NCI-H2196 treated with DMSO at 0.1 percent for 48 hours (cell line): ENCODE results near the gene C7orf33.
"Not testable (repeated sequence)": the region's sequence is repeated elsewhere in the genome, so short reads cannot be mapped to it uniquely, and the experiment has no call there.

ENCODE experiments used
- DNase-seq: peaks from one replicate; lab custom pipeline; 2025; ENCODE audit not compliant: unreplicated experiment; lab: John Stamatoyannopoulos, UW

The C7orf33 gene

DNA sequence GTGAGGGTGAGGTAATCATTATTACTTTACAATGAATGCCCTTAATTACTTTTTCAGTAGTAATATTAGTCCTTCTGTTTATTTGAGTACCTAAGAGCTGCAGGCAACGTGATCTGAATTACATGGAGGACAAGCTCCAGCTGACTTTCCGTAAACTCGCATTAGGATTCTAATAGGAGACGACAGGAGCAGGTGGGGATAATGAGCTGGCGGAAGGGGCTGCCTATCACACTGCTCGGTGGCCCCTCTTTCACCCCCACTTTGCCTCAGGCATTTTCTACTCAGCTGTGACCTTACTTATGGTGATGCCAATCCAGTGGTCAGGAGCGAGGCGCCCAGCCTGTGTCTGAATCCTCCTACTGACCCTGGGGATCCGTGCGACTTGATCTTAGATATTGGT is at the start of gene C7orf33:
Gene C7orf33, plus strand, starts transcription at position 296 of the 400 bp plus-strand sequence. CDS start 160 bp downstream, outside the sequence.
- DNase-seq: no peak

DNA sequence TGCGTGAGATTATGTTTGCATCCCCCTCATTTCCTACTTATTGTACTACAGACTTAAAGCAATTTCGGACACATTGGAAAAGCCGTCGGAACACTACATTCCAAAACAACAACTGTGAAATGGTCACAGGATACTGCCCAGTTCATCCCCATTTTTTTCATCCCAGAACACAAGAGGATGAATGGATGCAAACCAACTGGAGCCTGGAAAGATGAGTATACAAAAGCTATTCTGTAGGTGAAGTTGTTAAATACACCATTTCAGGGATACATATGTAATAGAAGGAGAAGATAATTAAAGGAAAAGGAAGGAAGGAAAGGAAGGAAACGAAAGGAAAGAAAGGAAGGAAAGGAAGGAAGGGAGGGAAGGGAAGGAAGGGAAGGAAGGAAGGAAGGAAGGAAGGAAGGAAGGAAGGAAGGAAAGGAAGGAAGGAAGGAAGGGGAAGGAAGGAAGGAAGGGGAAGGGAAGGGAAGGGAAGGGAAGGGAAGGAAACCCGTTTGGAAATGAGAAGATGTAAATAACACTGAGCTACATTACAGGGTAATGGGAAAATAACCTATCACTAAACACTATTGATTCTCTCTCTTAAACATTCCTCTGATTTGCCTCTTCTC is 48.6 kb upstream of the C7orf33 start:
- DNase-seq: no peak

DNA sequence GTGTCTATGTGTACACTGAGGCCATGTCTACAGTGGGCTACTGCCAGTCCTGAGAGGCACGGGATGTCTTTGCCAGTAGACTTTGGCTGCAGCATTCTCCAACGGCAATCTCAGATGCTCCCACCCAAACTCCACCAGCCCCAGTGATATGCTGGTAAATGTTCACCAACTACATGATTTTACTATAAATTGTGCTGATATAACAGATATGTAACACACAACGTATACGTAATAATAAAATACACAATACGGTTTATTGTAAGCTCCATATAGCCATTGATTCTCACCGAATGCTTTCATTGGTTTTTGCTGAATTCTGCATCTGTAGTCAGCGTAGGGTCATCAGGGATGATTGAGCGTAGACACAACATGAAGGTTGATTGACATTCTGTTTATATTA is 47.3 kb upstream of the C7orf33 start:
- no peak for DNase-seq

DNA sequence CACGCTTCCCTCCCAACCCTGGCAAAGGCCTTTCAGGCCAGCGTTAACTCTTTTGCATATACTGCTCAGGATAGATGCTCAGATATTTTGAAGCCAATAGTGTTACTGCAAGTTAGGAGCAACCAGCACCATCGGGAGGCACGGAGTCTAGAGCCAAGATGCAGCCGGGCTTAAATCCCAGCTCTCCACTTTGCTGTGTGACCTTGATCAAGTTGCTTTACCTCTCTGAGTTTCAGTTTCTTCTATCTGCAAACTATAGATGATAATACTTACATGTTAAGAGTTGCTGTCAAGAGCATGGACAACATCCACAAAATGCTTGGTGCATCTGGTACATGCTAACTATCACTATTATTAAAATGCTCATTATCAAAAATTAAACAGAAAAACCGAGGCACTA is 45.4 kb upstream of the C7orf33 start:
- DNase-seq: no peak

DNA sequence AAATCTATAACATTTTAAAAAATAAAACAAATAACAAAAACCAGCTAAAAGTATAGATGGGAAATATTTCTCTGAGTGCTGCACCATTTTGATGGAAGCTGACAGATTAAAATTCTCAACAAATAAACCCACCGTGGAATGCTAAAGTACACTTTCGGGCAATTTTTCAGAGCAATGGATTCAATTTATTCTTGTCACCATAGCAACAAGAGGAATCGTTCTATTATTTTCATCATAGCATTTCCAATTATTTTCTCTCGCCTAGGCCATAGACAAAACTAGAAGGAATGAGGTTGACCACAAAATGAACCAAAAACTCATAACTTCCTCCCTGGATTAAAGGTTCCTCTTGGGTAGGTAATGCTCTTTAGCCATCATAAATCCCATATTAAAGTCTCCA is 44.6 kb upstream of the C7orf33 start:
- no peak for DNase-seq

GRCh38 chr7:148546857-148547256 is 43.7 kb upstream of the C7orf33 start:
- DNase-seq: no peak

GRCh38 chr7:148547951-148548350 is 42.6 kb upstream of the C7orf33 start:
- DNase-seq: no peak

- DNase-seq: no peak
These were observed 36.6 kb upstream of the C7orf33 start for GRCh38 chr7:148553979-148554378.

DNA sequence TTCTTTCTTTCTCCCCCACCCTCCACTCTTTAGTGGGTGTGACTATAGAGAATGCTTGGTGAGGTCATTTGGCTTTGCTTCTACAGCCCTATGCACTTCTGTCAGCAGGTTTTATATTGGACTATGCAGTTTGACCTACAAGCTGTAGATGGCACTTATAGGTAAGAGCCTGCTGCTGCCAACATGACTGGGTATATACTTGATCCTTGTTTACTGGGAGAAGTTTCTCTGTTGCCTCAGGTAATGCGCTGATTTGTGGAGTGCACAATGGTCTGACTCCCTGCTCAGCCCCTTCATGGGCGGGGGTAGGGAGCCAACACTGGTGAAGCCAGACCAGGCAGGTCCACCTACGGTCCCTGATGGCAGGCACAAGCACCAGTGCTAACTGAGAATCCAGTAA is 33.7 kb upstream of the C7orf33 start:
- DNase-seq: no peak

DNA sequence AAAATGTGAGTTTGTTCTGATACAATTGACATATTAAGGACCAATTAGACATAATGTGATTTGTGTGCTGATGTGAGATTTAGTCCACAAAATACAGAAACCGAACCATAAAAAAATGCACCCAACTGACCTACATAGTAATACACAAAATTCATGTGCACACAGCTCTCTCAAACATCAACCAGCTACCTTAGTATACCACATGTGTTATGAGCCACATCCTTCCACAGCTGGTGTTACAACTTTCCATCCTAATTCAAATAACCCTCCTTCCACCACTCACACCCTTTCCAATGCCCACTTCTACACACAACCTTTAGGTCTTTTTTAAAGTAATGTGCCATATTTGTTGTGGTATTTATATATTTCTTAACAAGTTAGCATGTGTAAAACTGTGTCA is 31.7 kb upstream of the C7orf33 start:
- DNase-seq: no peak

DNA sequence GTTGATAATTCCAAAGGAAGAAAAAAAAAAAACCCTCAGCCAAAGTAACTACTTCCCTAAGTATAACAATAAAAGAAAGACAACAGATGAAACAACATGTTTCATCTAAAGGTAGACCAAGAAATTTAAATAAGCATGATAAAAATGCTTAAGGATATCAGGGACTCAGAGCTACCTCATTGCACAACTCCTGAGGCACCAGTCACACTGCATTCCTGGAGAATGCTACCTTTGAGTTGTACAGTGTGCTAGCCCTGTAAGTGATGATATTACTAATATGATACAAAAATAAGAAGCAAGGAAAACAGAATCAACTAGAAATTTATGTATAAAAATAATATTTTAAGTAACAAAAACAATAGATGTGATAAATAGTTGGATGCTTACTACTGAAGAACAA is 29.5 kb upstream of the C7orf33 start:
- no peak for DNase-seq

- DNase-seq: no peak
These were observed 26.8 kb upstream of the C7orf33 start for GRCh38 chr7:148563583-148564274.

- not testable (repeated sequence) for DNase-seq
These were observed 26.2 kb upstream of the C7orf33 start for GRCh38 chr7:148564275-148564951.

GRCh38 chr7:148566736-148567135 is 23.8 kb upstream of the C7orf33 start:
- DNase-seq: no peak

- no peak for DNase-seq
These were observed 23.0 kb upstream of the C7orf33 start for GRCh38 chr7:148567524-148567923.

DNA sequence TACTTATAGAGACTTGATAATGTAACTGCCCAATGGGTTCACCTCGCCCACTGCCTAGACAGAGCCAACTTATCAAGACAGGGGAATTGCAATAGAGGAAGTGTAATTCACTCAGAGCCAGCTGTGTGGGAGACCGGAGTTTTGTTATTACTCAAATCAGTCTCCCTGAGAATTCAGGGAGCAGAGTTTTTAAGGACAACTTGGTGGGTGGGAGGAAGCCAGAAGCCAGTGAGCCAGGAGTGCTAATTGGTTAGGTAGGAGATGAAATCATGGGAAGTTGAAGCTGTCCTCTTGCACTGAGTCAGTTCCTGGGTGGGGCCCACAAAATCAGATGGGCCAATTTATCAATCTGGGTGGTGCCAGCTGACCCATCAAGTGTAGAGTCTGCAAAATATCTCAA is 20.1 kb upstream of the C7orf33 start:
- no peak for DNase-seq

DNA sequence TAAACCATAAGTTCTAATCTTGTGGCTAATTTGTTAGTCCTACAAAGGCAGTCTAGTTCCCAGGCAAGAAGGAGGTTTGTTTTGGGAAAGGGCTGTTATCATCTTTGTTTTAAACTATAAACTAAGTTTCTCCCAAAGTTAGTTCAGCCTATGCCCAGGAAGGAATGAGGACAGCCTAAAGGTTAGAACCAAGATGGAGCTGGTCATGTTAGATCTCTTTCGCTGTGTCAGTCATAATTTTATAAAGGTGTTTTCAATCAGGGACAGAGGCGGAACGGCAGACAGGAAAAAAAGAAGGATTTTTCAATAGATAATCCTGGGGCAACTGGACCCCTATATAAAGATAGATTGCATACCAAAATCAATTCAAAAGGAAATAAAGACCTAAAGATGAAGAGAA is 19.6 kb upstream of the C7orf33 start:
- DNase-seq: not testable (repeated sequence)

GRCh38 chr7:148571381-148571780 is 19.2 kb upstream of the C7orf33 start:
- DNase-seq: no peak

DNA sequence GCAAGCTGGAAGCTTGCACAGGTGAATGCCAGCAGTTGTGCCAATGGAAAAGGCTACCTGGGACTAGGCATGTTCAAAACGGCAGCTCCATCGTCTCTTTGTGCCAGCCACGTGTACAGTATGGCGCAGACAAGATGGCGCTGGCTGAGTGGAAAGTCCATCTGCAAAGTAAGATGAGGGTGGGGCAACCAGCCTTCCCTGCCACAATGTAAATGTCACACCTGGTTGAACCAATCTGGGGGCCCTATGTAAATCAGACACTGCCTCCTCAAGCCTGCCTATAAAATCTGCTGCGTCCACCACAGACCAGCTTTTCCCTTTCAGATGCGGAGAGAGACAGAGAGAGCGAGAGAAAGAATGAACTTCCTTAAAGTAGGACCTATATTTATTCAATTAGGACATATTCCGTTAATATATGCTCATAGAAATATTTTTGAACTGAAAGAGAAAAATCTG is 18.5 kb upstream of the C7orf33 start:
- DNase-seq: no peak

GRCh38 chr7:148573581-148573980 is 17.0 kb upstream of the C7orf33 start:
- DNase-seq: not testable (repeated sequence)

DNA sequence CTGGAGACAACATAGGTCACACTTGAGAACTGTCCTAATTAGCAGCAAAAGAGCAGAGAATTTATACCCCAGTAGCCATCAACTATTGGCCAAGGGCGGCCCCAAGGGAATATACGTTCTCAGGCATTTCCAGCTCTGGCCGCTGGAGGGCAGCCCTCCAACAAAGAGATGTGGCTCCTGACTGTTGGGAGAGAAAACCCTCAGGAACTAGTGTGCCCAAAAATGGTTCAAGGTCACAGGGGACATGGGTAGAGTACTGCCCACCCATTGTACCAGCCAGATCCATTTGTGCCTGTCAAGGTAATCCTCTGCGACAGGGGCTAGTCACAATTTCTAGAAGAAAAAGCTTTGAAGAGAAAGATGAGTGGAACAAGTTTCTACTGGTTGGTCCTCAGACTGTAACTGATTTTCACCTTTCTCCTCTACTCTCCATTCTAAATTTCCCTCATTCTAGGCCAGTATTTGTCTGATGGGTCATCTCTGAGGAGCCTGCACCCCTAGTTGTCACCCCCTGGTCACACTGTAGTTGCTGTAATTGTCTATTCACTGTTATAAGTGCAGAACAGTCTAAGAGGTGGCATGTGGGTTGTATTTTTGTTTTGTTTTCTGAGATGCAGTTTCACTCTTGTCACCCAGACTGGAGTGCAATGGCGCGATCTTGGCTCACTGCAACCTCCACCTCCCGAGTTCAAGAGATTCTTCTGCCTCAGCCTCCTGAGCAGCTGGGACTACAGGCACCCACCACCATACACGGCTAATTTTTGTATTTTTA is 14.7 kb upstream of the C7orf33 start:
- DNase-seq: peak; percentile 23
